Stimulated activated naive CD4-positive, alpha-beta T cell (primary cell): Measurements from ENCODE around the gene TRIM52.

ENCODE experiments used
- DNase-seq, 6 experiments: peaks; one replicate each; lab custom pipeline; 2025; lab: John Stamatoyannopoulos, UW

TRIM52 gene

GRCh38 chr5:181233801-181234454 lies 27.0 kb downstream of the TRIM52 start:
- DNase-seq, result no peak

- no peak for DNase-seq
Measured at GRCh38 chr5:181233088-181233800, 27.7 kb downstream of the TRIM52 start.

GRCh38 chr5:181232593-181232992 lies 28.4 kb downstream of the TRIM52 start:
- DNase-seq, result no peak

GRCh38 chr5:181231432-181231831 lies 29.5 kb downstream of the TRIM52 start:
- DNase-seq, result no peak

GRCh38 chr5:181230551-181230950 lies 30.4 kb downstream of the TRIM52 start:
- no peak for DNase-seq

GRCh38 chr5:181229996-181230395 lies 30.9 kb downstream of the TRIM52 start:
- DNase-seq, result no peak

- DNase-seq, result no peak
Measured at GRCh38 chr5:181224390-181225229, 36.3 kb downstream of the TRIM52 start.

GRCh38 chr5:181223729-181224389 lies 37.1 kb downstream of the TRIM52 start:
- DNase-seq, result no peak

GRCh38 chr5:181223058-181223728 lies 37.8 kb downstream of the TRIM52 start, which contains the start of gene TRIM41:
Gene TRIM41 (plus strand): TSS chr5:181223281. CDS start chr5:181224000, 719 bp downstream.
- no peak for DNase-seq

- no peak for DNase-seq
Measured at GRCh38 chr5:181222630-181223057, 38.3 kb downstream of the TRIM52 start.

GRCh38 chr5:181221792-181222629 lies 38.9 kb downstream of the TRIM52 start:
- DNase-seq, result no peak

GRCh38 chr5:181221105-181221791 lies 39.7 kb downstream of the TRIM52 start:
- DNase-seq, result no peak

- no peak for DNase-seq
Measured at GRCh38 chr5:181220178-181220515, 40.8 kb downstream of the TRIM52 start.

- no peak for DNase-seq
Measured at GRCh38 chr5:181219262-181220177, 41.4 kb downstream of the TRIM52 start.

GRCh38 chr5:181218795-181219124 lies 42.2 kb downstream of the TRIM52 start:
- DNase-seq, result no peak

GRCh38 chr5:181217803-181218062 lies 43.2 kb downstream of the TRIM52 start:
- DNase-seq, result no peak

GRCh38 chr5:181217111-181217802 lies 43.7 kb downstream of the TRIM52 start:
- no peak for DNase-seq
